HL-60 (cell line): Measurements from ENCODE around the gene LPCAT1.
"Not testable (repeated sequence)": the region's sequence is repeated elsewhere in the genome, so short reads cannot be mapped to it uniquely, and the experiment has no call there.

Source experiments
- DNase-seq, 2 experiments: peaks; one replicate each; pipeline ENCODE4 v3.0.0-alpha.2; 2010 to 2020; ENCODE audit warnings: low read depth in 1 of 2, low spot score in 1 of 2
- H3K27ac ChIP-seq: fragments of 250-450 bp; sonication (Bioruptor Pico); replicated peaks from 2 replicates; pipeline ENCODE4 v1.5.1; 2020; ENCODE audit warnings: mild to moderate bottlenecking, moderate library complexity
- H3K27me3 ChIP-seq: fragments of 250-450 bp; sonication (Bioruptor Pico); 2 replicates; pipeline ENCODE4 v1.5.1; 2021; ENCODE audit warnings: mild to moderate bottlenecking, moderate library complexity; ENCODE audit not compliant: insufficient read depth, poor library complexity, severe bottlenecking
- H3K4me3 ChIP-seq: replicated peaks from 2 replicates; pipeline ENCODE4 v1.5.1; 2011; ENCODE audit warnings: mild to moderate bottlenecking, control low read depth, low read length; ENCODE audit not compliant: insufficient read depth
- GABPA ChIP-seq: IDR thresholded peaks from 2 replicates; pipeline ENCODE4 v1.6.1; 2012; ENCODE audit warnings: low read depth
- POLR2AphosphoS5 ChIP-seq: IDR thresholded peaks from 2 replicates; pipeline ENCODE4 v1.6.1; 2012; ENCODE audit warnings: low read depth
- SPI1 ChIP-seq: IDR thresholded peaks from 2 replicates; pipeline ENCODE4 v1.6.1; 2012; ENCODE audit warnings: low read depth, mild to moderate bottlenecking, borderline replicate concordance
- TF ChIP-seq, protein P1 (sequence below): IDR thresholded peaks from 2 replicates; pipeline ENCODE4 v1.6.1; 2012; ENCODE audit warnings: low read depth; ENCODE audit not compliant: insufficient replicate concordance
- TF ChIP-seq, protein P2 (sequence below): IDR thresholded peaks from one replicate; pipeline ENCODE4 v1.5.1; 2011; ENCODE audit warnings: low read length, control low read depth, inconsistent platforms; ENCODE audit not compliant: insufficient read depth

LPCAT1 gene

DNA sequence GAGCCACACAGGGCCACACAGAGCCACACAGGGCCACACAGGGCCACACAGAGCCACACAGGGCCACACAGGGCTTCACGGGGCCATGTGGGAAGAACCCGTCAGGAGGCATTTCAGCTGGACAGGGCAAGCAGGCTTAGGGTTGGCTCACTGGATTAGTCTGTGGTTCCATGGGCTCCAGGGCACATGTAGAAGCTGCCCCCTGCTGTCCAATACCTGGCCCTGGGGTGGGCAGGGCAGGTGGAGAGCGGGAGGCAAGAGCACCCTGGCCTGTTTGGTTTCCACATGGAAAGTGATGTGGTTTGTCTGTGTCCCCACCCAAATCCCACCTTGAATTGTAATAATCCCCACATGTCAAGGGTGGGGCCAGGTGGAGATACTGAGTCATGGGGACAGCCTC lies 16.4 kb upstream of the LPCAT1 start:
- Histone ChIP-seq H3K27ac (no peak overlapping the region), H3K4me3 (no peak overlapping the region), H3K27me3 (no peaks in the 10 kb centered on the region)
- TF ChIP-seq SPI1 (no peak), POLR2AphosphoS5 (no peak), GABPA (no peak)
- TF ChIP-seq, protein P1, sequence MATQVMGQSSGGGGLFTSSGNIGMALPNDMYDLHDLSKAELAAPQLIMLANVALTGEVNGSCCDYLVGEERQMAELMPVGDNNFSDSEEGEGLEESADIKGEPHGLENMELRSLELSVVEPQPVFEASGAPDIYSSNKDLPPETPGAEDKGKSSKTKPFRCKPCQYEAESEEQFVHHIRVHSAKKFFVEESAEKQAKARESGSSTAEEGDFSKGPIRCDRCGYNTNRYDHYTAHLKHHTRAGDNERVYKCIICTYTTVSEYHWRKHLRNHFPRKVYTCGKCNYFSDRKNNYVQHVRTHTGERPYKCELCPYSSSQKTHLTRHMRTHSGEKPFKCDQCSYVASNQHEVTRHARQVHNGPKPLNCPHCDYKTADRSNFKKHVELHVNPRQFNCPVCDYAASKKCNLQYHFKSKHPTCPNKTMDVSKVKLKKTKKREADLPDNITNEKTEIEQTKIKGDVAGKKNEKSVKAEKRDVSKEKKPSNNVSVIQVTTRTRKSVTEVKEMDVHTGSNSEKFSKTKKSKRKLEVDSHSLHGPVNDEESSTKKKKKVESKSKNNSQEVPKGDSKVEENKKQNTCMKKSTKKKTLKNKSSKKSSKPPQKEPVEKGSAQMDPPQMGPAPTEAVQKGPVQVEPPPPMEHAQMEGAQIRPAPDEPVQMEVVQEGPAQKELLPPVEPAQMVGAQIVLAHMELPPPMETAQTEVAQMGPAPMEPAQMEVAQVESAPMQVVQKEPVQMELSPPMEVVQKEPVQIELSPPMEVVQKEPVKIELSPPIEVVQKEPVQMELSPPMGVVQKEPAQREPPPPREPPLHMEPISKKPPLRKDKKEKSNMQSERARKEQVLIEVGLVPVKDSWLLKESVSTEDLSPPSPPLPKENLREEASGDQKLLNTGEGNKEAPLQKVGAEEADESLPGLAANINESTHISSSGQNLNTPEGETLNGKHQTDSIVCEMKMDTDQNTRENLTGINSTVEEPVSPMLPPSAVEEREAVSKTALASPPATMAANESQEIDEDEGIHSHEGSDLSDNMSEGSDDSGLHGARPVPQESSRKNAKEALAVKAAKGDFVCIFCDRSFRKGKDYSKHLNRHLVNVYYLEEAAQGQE: no peak
- TF ChIP-seq, protein P2, sequence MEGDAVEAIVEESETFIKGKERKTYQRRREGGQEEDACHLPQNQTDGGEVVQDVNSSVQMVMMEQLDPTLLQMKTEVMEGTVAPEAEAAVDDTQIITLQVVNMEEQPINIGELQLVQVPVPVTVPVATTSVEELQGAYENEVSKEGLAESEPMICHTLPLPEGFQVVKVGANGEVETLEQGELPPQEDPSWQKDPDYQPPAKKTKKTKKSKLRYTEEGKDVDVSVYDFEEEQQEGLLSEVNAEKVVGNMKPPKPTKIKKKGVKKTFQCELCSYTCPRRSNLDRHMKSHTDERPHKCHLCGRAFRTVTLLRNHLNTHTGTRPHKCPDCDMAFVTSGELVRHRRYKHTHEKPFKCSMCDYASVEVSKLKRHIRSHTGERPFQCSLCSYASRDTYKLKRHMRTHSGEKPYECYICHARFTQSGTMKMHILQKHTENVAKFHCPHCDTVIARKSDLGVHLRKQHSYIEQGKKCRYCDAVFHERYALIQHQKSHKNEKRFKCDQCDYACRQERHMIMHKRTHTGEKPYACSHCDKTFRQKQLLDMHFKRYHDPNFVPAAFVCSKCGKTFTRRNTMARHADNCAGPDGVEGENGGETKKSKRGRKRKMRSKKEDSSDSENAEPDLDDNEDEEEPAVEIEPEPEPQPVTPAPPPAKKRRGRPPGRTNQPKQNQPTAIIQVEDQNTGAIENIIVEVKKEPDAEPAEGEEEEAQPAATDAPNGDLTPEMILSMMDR: no peak
- no peak for DNase-seq

DNA sequence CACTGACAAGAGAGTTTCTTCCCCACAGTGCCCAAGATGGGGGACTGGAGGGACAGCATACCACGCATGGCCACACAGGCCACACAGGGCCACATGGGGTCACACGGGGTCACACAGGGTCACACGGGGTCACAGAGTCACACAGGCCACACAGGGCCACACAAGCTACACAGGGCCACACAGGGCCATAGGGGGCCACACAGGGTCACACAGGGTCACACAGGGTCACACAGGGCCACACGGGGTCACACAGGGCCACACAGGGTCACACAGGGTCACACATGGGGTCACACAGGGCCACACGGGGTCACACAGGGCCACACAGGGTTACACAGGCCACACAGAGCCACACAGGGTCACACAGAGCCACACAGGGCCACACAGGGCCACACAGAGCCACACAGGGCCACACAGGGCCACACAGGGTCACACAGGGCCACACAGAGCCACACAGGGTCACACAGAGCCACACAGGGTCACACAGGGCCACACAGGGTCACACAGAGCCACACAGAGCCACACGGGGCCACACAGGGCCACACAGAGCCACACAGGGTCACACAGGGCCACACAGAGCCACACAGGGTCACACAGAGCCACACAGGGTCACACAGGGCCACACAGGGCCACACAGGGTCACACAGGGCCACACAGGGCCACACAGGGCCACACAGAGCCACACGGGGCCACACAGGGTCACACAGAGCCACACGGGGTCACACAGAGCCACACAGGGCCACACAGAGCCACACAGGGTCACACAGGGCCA lies 15.8 kb upstream of the LPCAT1 start:
- not testable (repeated sequence) for H3K4me3 ChIP-seq, DNase-seq, H3K27me3 ChIP-seq, H3K27ac ChIP-seq

DNA sequence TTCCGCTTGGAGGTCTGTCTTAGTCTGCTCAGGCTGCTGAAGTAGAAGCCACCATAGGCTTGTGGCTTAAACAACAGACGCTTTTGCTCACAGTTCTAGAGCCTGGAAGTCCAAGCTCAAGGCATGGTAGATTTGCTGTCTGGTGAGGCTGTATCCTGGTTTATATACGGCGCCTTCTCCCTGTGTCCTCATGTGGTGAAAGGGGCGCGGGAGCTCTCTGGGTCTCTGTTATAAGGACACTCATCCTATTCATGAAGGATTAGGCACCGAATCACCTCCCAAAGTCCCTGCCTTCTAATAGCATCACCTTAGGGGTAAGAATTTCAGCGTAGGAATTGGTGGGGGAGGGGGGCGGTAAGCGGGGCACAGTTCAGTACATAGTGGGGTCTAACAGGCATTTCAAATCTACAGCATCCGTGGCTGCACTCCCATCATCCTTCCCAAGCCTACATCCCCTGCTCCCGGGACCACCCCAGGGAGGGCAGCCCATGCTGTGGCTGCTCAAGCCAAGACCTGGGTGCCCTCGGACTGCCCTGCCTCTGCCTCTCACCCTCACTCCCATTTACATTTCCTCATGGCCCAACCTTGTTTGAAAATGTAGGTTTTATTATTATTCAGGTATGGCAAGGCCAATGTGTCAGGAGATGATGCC lies 15.1 kb upstream of the LPCAT1 start:
- Histone ChIP-seq H3K27ac (no peak overlapping the region), H3K4me3 (no peak overlapping the region), H3K27me3 (no peaks in the 10 kb centered on the region)
- TF ChIP-seq SPI1 (no peak), POLR2AphosphoS5 (no peak), GABPA (no peak)
- TF ChIP-seq, protein P2: no peak
- TF ChIP-seq, protein P1: no peak
- DNase-seq: no peak

DNA sequence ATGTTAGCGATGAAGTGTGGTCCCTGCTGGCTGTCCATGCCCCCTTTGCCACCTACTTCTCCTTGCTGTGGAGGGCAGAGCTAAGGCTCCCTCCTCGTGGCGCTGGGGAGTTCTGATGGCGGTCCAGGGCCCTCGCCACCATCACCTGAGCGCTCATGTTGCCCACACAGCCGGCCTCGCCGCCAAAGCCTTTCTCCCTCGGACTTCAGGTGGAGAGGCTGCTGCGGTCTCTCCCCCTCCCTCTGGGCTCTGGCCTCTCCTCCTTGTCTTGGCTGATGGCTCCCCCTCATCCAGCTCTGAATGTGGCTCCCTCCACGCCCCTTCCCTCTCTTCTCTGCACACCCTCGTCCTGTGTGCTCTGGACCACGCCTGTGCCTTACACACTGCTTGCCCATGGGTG lies 14.5 kb upstream of the LPCAT1 start:
- Histone ChIP-seq H3K4me3 (no peak overlapping the region), H3K27ac (no peak overlapping the region), H3K27me3 (no peaks in the 10 kb centered on the region)
- TF ChIP-seq SPI1 (no peak), GABPA (no peak), POLR2AphosphoS5 (no peak)
- TF ChIP-seq, protein P1: no peak
- TF ChIP-seq, protein P2: no peak
- DNase-seq: no peak
